Keratinocyte (primary cell): ENCODE measurements around the gene IGFALS.

Experiments used
- EZH2 ChIP-seq: IDR thresholded peaks from one replicate; pipeline ENCODE4 v1.6.1; 2012; ENCODE audit warnings: inconsistent platforms, mild to moderate bottlenecking, low read length, moderate library complexity
- TF ChIP-seq, protein P1 (sequence below), 3 experiments: IDR thresholded peaks in 1 of 3; conservative IDR thresholded peaks in 1 of 3; optimal IDR thresholded peaks in 1 of 3; 2 replicates in 2 of 3; 3 replicates in 1 of 3; pipeline versions ENCODE3 to v1.5.1; 2011; ENCODE audit warnings: low read length in 3 of 3, mild to moderate bottlenecking in 3 of 3, moderate library complexity in 2 of 3, control low read depth in 1 of 3, inconsistent platforms in 1 of 3; ENCODE audit not compliant: insufficient read depth in 2 of 3; ENCODE audit errors: extremely low read depth in 1 of 3

DNA sequence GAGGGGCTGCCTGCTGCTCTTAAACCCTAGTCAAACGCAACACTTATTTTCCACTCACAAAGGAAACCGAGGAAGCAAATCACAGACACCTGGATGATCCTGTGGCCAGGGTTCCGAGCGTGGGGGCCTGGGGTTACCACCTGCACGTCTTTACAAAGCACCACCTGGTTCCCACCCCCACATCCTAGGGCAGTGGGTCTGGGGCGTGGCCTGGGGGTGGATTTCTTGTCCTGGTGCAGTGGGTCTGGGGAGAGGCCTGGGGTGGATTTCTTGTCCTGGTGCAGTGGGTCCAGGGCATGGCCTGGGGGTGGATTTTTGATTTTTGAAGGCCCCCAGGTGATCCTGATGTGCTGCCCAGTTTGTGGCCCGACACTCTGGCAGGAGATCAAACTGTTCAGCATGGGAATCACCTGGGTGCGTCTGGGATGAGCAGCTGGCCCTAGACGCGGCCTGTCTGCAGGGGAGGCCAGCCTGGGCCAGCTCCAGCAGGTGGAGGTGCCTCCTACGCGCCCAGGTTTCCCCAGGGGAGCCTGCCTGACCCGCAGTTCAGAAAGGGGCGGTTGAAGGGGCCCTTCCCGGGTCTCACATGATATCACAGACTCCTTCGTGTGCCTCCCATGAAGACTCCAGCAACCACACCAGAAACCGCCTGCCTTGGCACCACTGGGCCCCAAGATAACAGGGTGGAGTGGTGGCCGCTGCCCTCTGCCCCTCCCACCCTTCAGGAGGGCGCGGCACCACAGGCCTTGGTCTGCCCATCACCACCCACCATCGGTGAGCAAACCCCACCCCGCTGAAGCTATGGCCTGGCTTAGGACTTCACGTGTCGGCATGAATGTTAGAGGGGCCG lies 26.8 kb upstream of the IGFALS start:
- TF ChIP-seq, protein P1, sequence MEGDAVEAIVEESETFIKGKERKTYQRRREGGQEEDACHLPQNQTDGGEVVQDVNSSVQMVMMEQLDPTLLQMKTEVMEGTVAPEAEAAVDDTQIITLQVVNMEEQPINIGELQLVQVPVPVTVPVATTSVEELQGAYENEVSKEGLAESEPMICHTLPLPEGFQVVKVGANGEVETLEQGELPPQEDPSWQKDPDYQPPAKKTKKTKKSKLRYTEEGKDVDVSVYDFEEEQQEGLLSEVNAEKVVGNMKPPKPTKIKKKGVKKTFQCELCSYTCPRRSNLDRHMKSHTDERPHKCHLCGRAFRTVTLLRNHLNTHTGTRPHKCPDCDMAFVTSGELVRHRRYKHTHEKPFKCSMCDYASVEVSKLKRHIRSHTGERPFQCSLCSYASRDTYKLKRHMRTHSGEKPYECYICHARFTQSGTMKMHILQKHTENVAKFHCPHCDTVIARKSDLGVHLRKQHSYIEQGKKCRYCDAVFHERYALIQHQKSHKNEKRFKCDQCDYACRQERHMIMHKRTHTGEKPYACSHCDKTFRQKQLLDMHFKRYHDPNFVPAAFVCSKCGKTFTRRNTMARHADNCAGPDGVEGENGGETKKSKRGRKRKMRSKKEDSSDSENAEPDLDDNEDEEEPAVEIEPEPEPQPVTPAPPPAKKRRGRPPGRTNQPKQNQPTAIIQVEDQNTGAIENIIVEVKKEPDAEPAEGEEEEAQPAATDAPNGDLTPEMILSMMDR (optimal IDR thresholded peaks at IDR 0.05 in 1 of 3, IDR thresholded peaks at IDR 0.05 in 1 of 3, conservative IDR thresholded peaks at IDR 0.05 in 1 of 3; ENCODE audit: extremely low read depth in 1 of 3, insufficient read depth in 2 of 3, low read length in 3 of 3): no peak
- TF ChIP-seq EZH2: no peak
